ENCODE data around the gene OTOR. TPM values are rescaled to one million over a fixed set of nuclear protein-coding genes. Genes with fewer than 3 reads are reported as not detected.

OTOR gene
- total and polyA plus RNA-seq, 11 donors = not detected

GRCh38 chr20:16729565-16730460 lies 18.3 kb upstream of the OTOR start, which contains the start of gene SNRPB2:
Gene SNRPB2 (plus strand): TSS chr20:16730026. CDS start chr20:16731703, 1,677 bp downstream.
- 4% methylated on average over 53 to 57 of the region's 57 CpGs for WGBS, 4 donors
- Histone ChIP-seq H3K36me3 (peaks cover 0 to 34% (median 32%) of the 10 kb centered on the region in 9 donors), H3K9me3 (peaks cover 0 to 4% (median 0%) of the 10 kb centered on the region in 12 donors), H3K27me3 (peaks cover 0 to 31% (median 7%) of the 10 kb centered on the region in 9 donors), H3K27ac (peak within 1 kb of the TSS in 11 of 12 donors; percentile 53 to 89 (median 83)), H3K4me1 (peaks cover 6 to 46% (median 14%) of the 10 kb centered on the region in 12 donors), H3K4me3 (peak within 1 kb of the TSS; percentile 73 to 98 (median 92))
- peak; percentile 97 to 100 (median 100) for ATAC-seq
- TF ChIP-seq POLR2A (IDR thresholded peaks at IDR 0.05) (peak in 1 of 2 donors; percentile 76), CTCF (IDR thresholded peaks at IDR 0.05) (peak in 1 of 12 donors; percentile 6)
- intact Hi-C loops (cut with DNase I) = loop anchor here in 5 of 10 donors (2.0 to 10.0 kb wide), 3 partner anchors 153 to 157 kb away; partner anchors contain the start of gene KIF16B (in 4 of the 5)
- DNase-seq = peak; percentile 93 to 96 (median 95)

GRCh38 chr20:16732506-16733152 lies 15.5 kb upstream of the OTOR start:
- peaks cover 6 to 46% (median 14%) of the 10 kb centered on the region in 12 donors for H3K4me1 ChIP-seq
- WGBS, 4 donors = 79 to 84% (median 83%) methylated on average over 4 of the region's 4 CpGs
- intact Hi-C loops (cut with DNase I) = no loop called here

GRCh38 chr20:16740365-16741072 lies 7.6 kb upstream of the OTOR start:
- Histone ChIP-seq H3K27ac (no peak overlapping the region), H3K4me3 (no peak overlapping the region), H3K9me3 (no peaks in the 10 kb centered on the region), H3K36me3 (peaks cover 0 to 75% (median 71%) of the 10 kb centered on the region in 9 donors), H3K4me1 (no peaks in the 10 kb centered on the region), H3K27me3 (peaks cover 0 to 2% (median 0%) of the 10 kb centered on the region in 9 donors)
- WGBS, 4 donors = 88 to 92% (median 90%) methylated on average over 6 of the region's 6 CpGs
- intact Hi-C loops (cut with DNase I) = no loop called here
- no peak for DNase-seq
- no peak for ATAC-seq
- no peak for TF ChIP-seq POLR2A (IDR thresholded peaks at IDR 0.05)
- no peak for TF ChIP-seq CTCF (IDR thresholded peaks at IDR 0.05)

More at GRCh38 chr20:16732506-16733152, 15.5 kb upstream of the OTOR start:
- TF ChIP-seq POLR2A (IDR thresholded peaks at IDR 0.05) (no peak), CTCF (IDR thresholded peaks at IDR 0.05) (no peak)
- ATAC-seq (no peak), DNase-seq (no peak)
- H3K9me3 ChIP-seq = no peaks in the 10 kb centered on the region
- H3K36me3 ChIP-seq = peaks cover 0 to 62% (median 60%) of the 10 kb centered on the region in 9 donors
- H3K4me3 ChIP-seq = no peak overlapping the region
- peaks cover 0 to 15% (median 0%) of the 10 kb centered on the region in 9 donors for H3K27me3 ChIP-seq
- H3K27ac ChIP-seq = no peak overlapping the region

Measured in heart left ventricle (tissue), 16 donors.